ENCODE data around the gene MYMK. TPM values are rescaled to one million over a fixed set of nuclear protein-coding genes. Genes with fewer than 3 reads are reported as not detected.

The MYMK gene
- total RNA-seq, 1 donor from 2014 or later = not detected

DNA sequence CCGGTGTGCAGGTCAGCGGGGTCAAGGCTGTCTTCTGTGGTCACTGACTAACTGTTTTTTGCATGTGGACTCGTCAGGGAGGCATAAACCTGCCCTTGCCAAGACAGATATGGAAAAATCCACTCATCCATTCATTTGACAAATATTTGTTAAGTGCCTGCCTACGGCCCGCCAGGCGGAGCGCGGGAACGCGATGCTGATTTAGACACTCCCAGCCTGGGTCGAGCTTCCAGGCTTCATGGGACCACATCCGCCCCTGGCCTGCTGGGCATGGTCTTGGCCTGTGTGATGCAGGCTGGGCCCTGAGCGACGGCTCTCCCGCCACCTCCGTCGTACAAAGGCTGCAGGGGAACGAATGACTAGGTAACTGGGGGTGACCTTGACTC is 18.1 kb downstream of the MYMK start:
- no peaks in the 10 kb centered on the region for H3K36me3 ChIP-seq (ENCODE audit: control insufficient read depth, insufficient read depth, low read length)
- peaks cover 26% of the 10 kb centered on the region for H3K27me3 ChIP-seq (ENCODE audit: control insufficient read depth, insufficient read depth, low read length)
- TF ChIP-seq, protein P1, sequence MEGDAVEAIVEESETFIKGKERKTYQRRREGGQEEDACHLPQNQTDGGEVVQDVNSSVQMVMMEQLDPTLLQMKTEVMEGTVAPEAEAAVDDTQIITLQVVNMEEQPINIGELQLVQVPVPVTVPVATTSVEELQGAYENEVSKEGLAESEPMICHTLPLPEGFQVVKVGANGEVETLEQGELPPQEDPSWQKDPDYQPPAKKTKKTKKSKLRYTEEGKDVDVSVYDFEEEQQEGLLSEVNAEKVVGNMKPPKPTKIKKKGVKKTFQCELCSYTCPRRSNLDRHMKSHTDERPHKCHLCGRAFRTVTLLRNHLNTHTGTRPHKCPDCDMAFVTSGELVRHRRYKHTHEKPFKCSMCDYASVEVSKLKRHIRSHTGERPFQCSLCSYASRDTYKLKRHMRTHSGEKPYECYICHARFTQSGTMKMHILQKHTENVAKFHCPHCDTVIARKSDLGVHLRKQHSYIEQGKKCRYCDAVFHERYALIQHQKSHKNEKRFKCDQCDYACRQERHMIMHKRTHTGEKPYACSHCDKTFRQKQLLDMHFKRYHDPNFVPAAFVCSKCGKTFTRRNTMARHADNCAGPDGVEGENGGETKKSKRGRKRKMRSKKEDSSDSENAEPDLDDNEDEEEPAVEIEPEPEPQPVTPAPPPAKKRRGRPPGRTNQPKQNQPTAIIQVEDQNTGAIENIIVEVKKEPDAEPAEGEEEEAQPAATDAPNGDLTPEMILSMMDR (IDR thresholded peaks at IDR 0.05; ENCODE audit: insufficient read depth, low read length, poor library complexity, severe bottlenecking) = no peak
- no peak overlapping the region for H3K4me3 ChIP-seq (ENCODE audit: low read depth, low read length)
- peak; percentile 38 for DNase-seq (ENCODE audit: low read depth)

DNA sequence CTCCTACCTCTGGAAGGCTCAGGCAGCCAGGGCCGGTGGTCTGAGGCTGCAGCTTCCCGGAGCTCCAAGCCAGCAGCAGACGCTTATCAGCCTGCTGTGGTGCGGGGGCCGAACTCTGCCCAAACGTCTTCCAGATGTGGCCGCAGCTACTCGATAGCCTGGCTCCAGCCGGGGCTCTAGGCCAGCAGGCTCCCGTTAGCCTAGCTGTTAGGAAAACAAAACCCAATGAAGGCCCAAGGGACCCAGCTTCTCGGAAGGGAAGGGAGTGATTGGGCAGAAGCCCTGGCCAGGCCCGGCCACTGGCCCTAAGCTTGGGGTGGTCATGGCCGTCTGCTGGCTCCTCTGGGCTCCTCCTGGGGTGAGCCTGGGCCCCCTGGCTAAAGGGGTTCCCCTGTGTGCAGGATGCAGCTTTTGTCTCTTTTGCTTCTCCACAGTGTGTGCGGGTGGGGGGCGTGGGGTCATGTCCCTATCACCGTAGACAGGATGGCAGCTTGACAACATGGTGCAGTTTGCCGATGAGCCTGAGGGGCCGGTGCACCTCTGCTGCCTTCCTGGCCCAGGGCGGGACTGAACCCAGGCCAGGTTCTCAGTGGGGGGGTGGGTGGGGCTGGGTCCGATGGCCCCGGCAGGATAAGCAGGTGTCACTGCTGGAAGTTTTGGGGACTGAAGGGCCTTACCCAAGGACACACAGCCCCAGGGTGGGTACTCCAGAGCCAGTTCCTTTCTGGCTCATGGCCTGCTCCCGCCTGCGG is 18.7 kb downstream of the MYMK start:
- TF ChIP-seq, protein P1 (IDR thresholded peaks at IDR 0.05; ENCODE audit: insufficient read depth, low read length, poor library complexity, severe bottlenecking) = no peak
- no peak overlapping the region for H3K4me3 ChIP-seq (ENCODE audit: low read depth, low read length)
- H3K27me3 ChIP-seq (ENCODE audit: control insufficient read depth, insufficient read depth, low read length) = peaks cover 23% of the 10 kb centered on the region
- no peaks in the 10 kb centered on the region for H3K36me3 ChIP-seq (ENCODE audit: control insufficient read depth, insufficient read depth, low read length)
- no peak for DNase-seq (ENCODE audit: low read depth)

DNA sequence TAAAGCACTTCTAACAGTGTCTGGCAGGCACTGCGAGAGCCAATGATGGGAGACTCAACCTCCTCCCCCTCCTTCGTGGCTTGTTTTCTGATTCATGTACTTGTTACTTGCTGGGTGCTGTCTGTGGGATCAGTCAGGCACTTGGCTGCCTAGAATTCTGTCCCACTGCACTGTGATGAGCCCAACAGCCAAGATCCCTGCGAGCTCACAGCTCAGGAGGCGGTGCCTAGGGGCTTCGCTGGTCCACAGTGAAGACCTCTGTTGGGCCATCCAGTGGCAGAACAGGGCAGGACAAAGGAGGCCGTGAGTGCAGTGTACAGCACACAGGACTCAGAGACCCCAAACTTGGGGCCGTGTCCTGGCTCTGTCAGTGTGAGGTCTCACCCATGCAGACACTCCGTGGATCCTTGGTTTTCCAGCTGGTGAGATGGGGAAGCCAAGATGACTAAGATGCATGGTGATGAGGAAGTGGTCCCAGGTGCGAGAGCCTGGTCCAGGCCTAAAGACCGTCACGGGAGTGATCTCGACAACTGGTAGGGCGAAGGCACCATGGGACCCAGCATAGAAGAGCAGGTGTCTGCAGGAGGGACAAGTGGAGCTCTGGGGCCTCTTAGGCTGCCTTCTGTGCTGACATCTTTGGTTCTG is 19.5 kb downstream of the MYMK start:
- H3K4me3 ChIP-seq (ENCODE audit: low read depth, low read length) = no peak overlapping the region
- DNase-seq (ENCODE audit: low read depth) = no peak
- no peaks in the 10 kb centered on the region for H3K36me3 ChIP-seq (ENCODE audit: control insufficient read depth, insufficient read depth, low read length)
- H3K27me3 ChIP-seq (ENCODE audit: control insufficient read depth, insufficient read depth, low read length) = peaks cover 17% of the 10 kb centered on the region
- TF ChIP-seq, protein P1 (IDR thresholded peaks at IDR 0.05; ENCODE audit: insufficient read depth, low read length, poor library complexity, severe bottlenecking) = no peak

DNA sequence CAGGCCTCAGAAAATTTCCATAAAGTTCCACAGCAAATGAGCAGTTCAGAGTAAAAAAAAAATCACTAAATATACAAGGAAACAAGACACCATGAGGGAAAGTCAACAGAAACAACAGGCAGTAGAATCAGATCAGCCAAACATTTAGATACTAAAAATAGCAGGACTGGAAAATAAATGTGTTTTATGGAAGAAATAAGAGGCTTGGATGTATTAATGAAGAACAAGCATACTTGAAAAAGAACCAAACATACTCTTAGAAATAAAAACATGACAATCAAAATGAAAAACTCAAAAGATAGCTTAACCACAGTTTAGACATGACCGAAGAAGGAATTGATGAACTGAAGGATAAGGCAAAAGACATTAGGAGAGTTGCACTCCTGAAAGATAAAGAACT is 22.6 kb downstream of the MYMK start:
- TF ChIP-seq, protein P1 (IDR thresholded peaks at IDR 0.05; ENCODE audit: insufficient read depth, low read length, poor library complexity, severe bottlenecking) = no peak
- H3K4me3 ChIP-seq (ENCODE audit: low read depth, low read length) = no peak overlapping the region
- no peak for DNase-seq (ENCODE audit: low read depth)
- peaks cover 22% of the 10 kb centered on the region for H3K27me3 ChIP-seq (ENCODE audit: control insufficient read depth, insufficient read depth, low read length)
- no peaks in the 10 kb centered on the region for H3K36me3 ChIP-seq (ENCODE audit: control insufficient read depth, insufficient read depth, low read length)

DNA sequence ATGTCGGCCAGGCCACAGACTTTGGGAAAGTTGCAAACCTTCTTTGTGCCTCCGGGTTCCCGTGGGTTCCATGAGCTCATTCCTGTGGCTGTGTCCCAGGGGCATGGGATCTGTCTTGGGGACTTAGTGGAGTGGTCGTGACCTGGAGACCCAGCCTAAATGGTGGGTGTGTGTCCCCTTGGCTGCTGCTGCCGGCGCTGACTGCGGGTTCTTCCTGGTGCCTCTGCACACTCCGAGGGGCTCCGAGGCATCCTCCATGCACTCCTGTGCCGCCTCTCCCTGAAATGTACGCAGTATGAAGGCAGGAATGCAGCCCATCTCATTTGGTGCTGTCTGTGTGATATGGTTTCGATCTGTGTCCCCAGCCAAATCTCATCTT is 24.9 kb downstream of the MYMK start:
- no peak overlapping the region for H3K4me3 ChIP-seq (ENCODE audit: low read depth, low read length)
- no peak for DNase-seq (ENCODE audit: low read depth)
- H3K36me3 ChIP-seq (ENCODE audit: control insufficient read depth, insufficient read depth, low read length) = no peaks in the 10 kb centered on the region
- H3K27me3 ChIP-seq (ENCODE audit: control insufficient read depth, insufficient read depth, low read length) = peaks cover 31% of the 10 kb centered on the region
- TF ChIP-seq, protein P1 (IDR thresholded peaks at IDR 0.05; ENCODE audit: insufficient read depth, low read length, poor library complexity, severe bottlenecking) = no peak
